ENCODE data around the gene FBXO21. TPM values are rescaled to one million over a fixed set of nuclear protein-coding genes. Genes with fewer than 3 reads are reported as not detected.

FBXO21 gene
- total and polyA plus RNA-seq, 5 donors, result 13.3 to 42.2 (median 39.2) TPM

DNA sequence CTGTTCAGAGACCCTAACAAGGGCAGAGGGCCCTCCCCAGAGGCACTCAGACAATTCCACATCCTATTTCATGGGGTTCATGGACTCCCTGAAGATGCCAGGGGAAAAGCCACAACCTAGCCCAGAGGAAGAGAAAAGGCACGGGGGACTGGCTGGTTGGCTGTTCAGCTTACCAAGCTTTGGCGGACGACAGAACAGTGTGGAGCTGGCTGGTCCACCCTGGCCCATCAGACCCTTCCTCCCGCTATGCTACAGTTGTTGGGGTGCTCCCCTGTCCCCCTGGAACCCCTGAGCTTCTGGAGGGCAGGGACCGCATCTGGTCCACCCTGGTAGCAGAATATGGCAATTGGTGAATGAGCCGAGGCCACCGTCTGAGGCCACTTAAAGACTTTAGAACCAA, 97.4 kb downstream of the FBXO21 start:
- 87% methylated on average over 7 of the region's 7 CpGs for WGBS
- DNase-seq (no peak), ATAC-seq (no peak)
- H3K9me3 ChIP-seq (ENCODE audit: control insufficient read depth, low read length), result no peaks in the 10 kb centered on the region
- H3K27me3 ChIP-seq (ENCODE audit: control insufficient read depth, insufficient read depth), result no peaks in the 10 kb centered on the region
- no peak overlapping the region for H3K27ac ChIP-seq (ENCODE audit: low read length)
- H3K4me3 ChIP-seq (ENCODE audit: low read length), result no peak overlapping the region
- intact Hi-C loops (cut with DNase I), result loop anchor here in 1 of 4 donors (10.0 kb wide), 1 partner anchor 58 kb away; no protein-coding TSS in a partner anchor
- peaks cover 6% of the 10 kb centered on the region for H3K4me1 ChIP-seq (ENCODE audit: control insufficient read depth, insufficient read depth, low read length)

DNA sequence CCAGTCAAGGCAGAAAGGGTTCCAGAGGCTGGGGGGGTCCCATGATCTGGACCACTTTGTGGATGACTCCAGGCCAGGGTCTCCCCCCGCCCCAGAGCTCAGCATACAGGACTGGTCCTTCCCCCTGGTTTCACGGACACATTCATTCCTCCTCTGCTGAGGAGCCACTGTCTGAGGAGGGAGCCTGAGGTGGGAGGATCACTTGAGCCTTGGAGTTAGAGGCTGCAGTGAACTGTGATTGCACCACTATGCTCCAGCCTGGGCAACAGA, 97.8 kb downstream of the FBXO21 start:
- peaks cover 6% of the 10 kb centered on the region for H3K4me1 ChIP-seq (ENCODE audit: control insufficient read depth, insufficient read depth, low read length)
- no peak overlapping the region for H3K4me3 ChIP-seq (ENCODE audit: low read length)
- no peaks in the 10 kb centered on the region for H3K9me3 ChIP-seq (ENCODE audit: control insufficient read depth, low read length)
- DNase-seq (no peak), ATAC-seq (no peak)
- no peak overlapping the region for H3K27ac ChIP-seq (ENCODE audit: low read length)
- intact Hi-C loops (cut with DNase I), result loop anchor here in 1 of 4 donors (10.0 kb wide), 1 partner anchor 58 kb away; no protein-coding TSS in a partner anchor
- WGBS, result 90% methylated on average over 2 of the region's 2 CpGs
- H3K27me3 ChIP-seq (ENCODE audit: control insufficient read depth, insufficient read depth), result no peaks in the 10 kb centered on the region

Other genes starting within 250 kb of the FBXO21 start
- gene TESC, start 91.1 kb downstream of the FBXO21 start, total RNA-seq, result 10 to 100 TPM; 23.1 to 98.5 (median 57.6) TPM
- gene TESC, start 91.1 kb downstream of the FBXO21 start, polyA plus RNA-seq, result 71.7 TPM
- gene NOS1, start 171.2 kb upstream of the FBXO21 start, total RNA-seq, result under 1 TPM; 0.09 to 0.71 (median 0.27) TPM
- 0.07 TPM for gene NOS1, start 171.2 kb upstream of the FBXO21 start, polyA plus RNA-seq